GM19035 (cell line): ENCODE data around the gene SUSD2.
"Not testable (repeated sequence)": the region's sequence is repeated elsewhere in the genome, so short reads cannot be mapped to it uniquely, and the experiment has no call there.

Experiments used
- ATAC-seq: cut with Tn5 transposase; IDR thresholded peaks from one replicate; pipeline ENCODE4 v1.9.1; 2021; ENCODE audit not compliant: unreplicated experiment

The SUSD2 gene, protein sequence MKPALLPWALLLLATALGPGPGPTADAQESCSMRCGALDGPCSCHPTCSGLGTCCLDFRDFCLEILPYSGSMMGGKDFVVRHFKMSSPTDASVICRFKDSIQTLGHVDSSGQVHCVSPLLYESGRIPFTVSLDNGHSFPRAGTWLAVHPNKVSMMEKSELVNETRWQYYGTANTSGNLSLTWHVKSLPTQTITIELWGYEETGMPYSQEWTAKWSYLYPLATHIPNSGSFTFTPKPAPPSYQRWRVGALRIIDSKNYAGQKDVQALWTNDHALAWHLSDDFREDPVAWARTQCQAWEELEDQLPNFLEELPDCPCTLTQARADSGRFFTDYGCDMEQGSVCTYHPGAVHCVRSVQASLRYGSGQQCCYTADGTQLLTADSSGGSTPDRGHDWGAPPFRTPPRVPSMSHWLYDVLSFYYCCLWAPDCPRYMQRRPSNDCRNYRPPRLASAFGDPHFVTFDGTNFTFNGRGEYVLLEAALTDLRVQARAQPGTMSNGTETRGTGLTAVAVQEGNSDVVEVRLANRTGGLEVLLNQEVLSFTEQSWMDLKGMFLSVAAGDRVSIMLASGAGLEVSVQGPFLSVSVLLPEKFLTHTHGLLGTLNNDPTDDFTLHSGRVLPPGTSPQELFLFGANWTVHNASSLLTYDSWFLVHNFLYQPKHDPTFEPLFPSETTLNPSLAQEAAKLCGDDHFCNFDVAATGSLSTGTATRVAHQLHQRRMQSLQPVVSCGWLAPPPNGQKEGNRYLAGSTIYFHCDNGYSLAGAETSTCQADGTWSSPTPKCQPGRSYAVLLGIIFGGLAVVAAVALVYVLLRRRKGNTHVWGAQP

DNA sequence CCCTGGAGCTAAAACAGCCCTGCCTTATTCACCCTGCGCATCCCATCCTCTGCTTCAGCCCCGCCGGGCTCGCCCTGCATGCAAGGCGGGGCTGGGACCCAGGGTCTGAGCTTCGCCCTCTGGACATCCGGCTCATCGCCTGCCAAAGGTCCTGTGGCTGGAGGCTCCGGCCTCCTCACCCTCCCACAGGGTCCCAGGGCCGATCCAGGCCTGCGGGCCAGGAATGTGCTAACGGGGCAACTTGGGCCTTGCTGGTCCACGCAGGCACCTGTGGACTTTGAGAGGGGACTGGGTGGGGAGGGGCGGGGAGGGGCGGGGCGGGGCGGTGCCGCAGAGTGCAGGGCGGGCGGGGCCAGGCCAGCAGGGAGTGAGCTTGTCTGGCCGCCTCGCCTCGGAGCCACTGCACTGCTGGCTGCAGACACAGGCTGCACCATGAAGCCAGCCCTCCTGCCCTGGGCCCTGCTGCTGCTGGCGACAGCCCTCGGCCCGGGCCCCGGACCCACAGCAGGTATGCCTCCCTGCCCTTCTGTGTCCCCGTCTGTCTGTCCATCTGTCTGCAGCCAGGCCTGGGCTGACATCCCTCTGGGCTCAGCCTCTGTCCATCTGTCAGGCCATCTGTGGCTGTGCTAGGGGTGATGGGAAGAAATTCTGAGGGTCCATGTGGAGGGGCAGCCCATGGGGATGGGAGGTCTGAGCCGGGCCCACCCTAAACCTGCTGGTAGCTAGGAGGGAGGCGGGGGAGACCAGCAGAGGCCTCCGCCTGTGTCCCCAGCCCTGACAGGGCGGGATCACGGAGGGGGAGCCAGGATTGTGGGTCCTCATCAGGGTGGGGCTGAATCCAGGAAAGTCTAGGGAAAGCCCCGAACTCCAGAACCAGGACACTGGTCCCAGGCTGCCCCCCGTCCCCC, at the start of gene SUSD2:
Gene SUSD2 (plus strand): TSS at position 400 of the 908 bp plus-strand sequence. CDS start 33 bp downstream, at position 433.
- ATAC-seq, result no peak

DNA sequence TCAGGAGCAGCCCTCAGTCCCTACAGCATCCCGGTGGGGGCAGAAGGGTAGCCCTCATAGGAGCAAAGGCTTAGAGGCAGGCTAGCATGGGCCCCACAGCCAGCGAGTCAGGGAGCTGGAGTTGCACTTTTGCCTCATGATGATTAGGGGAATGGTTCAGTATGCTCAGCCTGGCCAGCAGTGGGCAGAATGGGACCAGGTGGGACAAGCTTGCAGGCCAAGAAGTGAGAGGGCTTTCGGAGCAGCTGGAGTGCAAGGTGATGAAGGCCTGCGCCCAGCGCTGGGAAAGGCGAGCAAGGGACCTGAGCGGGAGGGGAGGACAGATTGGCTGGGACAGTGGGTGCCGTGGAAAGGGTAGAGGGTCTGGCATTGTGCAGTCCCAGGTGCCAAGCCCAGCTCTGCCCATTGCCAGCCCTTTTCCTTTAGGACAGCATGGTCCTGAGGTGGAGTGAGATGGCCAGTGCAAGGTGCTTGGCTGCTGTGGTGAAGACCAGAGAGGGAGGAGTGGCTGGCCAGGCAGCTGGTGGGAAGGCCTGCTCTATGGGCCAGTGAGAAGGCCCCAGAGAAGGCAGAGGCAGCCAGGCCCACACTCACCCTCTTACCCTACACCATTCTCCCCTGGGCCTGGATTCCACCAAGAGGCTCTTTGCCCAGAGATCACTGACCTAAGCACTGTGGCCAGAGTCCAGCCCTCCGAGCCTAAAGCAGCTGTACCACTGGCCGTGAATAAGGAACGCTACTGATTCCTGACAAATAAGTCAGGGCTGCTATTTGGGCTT, 47.9 kb upstream of the SUSD2 start:
- ATAC-seq, result no peak

DNA sequence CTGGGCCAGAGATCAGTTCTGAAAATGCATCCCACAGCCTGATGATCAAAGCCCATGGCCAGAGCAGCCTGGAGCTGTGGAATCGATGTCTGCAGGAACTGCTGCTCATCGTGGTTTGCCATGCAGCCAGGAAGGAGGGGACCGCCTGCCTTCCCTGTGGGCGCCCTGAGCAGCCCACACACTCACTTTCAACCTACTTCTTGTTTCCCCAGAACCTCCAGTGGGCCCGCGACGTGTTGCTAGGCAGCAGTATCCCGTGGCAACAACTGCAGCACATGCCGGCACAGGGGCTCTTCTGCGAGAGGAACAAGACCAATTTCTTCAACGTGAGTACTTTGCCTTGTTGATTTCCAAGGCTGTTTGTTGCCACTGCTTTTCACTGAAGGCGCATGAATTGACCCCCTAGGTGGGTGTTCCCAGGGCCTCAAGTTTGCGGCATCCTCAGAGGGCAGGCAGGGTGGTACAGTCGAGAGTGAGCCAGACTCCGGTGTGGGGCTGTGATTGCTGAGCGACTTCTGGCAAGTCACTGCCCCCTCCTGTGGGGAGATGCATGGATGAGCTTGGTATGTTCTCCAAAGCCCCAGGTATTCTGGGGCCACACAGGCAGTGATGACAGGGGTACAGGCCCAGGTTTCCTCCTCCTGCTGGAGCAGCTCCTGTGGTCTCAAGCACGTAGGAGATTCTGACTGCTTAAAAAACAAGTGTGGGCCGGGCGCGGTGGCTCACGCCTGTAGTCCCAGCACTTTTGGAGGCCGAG, 47.0 kb upstream of the SUSD2 start:
- no peak for ATAC-seq

DNA sequence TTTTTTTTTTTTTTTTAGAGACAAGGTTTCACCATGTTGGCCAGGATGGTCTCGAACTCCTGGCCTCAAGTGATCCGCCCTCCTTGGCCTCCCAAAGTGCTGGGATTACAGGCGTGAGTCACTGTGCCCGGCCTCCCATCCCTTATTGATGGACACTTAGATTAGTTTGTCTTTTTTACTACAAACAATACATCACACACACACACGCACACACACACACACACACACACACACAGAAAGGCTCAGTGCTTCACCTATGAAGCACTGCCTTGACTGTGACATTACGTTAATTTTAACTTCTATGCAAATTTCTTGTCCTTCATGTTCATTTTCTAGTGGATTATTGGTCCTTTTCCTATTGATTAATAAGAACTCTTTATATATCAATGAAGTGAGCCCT, 44.8 kb upstream of the SUSD2 start:
- not testable (repeated sequence) for ATAC-seq

DNA sequence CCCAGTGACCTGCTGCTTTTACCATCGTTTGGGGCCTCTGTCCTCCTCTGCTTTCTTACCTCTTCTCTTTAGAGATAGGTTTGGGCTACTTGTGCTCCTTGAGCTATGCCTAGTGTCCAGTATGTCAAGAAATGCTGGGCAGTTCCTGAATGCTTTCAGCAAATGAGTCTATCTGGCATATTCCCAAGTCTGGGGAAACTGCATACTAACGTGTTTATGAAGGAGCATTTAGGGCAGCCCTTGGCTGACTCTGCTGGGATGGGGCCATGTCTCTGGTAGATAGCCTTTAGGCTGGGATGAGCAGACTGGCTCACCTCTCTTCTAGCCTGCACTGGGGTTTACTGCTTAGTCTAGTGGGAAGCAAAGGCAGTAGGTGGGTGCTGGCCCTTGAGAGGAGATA, 43.7 kb upstream of the SUSD2 start:
- no peak for ATAC-seq

DNA sequence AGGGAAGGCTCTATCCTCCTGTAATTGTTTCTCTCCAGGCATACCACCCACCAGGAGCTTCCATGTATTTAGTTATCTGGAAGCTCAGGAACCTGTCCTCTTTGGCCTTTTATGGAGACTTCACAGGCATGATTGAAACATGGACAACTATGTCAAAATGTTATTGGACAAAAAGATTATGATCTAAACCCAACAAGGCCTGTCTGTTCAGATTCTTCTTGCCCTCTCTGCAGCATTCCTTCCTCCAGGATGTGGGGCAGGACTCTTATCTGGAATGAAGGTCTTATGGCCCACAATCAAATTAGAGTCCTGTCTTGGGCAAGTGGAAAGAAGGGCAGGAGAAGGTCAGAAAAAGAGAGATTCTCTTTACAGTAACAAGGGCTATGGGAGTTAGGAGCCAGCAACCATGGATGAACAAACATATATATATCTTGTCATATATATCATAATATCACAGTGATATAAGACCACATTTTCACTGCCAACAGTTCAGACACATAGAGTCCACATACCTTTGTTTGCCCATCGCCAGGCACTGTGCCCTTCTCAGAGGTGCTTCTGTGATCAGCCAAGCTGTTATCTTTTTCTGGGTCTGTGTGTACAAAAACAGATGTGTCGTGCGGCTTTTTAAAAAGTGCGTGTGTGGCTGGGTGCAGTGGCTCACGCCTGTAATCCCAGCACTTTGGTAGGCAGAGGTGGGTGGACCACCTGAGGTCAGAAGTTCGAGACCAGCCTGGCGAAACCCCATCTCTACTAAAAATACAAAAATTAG, 42.5 kb upstream of the SUSD2 start:
- ATAC-seq, result no peak

DNA sequence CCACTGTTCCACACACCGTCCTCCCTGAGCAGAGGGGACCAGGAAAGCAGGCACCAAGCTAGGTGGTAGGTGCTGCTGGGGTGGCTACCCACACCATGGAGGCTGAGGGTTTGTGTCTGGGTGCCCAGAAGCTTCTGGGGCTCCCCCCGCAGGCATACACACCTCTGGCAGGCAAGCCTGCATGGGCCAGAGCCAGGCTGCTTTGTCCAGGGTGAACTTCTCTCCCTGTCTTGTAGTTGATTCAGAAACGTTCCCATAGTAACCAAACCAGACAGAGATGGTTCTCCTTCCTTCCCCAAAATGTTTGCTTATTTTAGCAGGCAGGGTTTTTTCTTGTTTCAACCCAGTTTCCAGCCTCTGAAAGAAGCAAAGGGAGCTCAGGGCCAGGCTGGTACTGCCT, 40.9 kb upstream of the SUSD2 start:
- ATAC-seq, result no peak

DNA sequence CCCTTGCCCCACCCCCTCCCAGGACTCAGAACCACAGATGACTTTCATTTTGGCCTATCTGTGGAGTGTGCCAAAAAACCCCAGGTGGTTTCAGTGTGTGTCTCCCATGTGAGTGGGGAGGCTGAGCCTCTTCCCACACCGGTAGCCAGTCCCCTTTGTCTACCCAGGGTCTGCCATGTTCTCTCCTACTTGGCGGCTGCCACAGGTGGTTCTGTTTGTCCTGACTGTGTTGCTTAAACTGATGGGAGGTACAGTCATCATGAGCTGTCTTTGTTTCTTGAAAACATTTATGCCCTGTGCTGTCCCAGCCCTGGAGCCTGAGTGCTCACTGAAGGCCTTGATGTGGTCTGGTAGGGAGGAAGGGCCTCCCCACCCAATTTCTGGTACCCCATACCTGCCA, 39.7 kb upstream of the SUSD2 start:
- ATAC-seq, result no peak

DNA sequence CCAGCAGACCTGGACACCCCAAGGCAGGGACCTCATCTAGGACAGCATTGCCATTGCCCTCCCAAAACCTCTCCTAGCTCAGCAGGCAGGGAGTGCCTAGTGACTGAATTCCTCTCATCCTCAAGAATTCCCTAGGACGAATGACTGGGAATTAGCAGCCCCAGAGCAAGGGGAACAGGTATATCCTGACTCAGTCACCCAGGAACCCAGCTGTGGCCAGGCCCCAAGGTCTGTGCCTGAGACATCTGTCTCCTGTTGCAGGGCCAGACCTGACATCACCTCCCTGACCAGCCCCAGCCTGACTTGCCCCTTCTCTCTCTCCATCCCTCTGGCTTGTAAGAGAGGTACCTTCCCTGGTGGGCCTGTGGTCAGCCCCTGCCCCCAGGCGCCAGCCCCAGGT, 39.0 kb upstream of the SUSD2 start:
- ATAC-seq, result no peak

DNA sequence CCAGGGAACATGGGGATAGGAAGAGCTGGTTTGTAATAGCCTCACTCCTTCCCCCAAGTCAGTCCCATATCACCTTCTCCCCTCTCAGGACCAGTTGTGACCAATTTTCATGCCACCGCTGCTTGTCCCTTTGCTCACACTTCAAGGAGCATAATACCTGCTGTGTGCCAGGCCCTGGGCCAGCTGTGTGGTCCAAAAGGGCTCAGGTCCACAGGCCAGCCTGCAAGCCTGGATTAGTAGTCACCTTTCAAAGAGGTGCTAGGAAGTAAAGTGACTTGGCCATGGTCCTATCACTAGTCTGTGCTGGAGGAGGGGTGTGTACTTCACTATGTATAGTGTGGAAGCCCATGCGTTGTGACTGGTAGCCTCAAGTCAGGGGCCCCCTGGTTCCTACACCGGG, 38.5 kb upstream of the SUSD2 start:
- ATAC-seq, result no peak

DNA sequence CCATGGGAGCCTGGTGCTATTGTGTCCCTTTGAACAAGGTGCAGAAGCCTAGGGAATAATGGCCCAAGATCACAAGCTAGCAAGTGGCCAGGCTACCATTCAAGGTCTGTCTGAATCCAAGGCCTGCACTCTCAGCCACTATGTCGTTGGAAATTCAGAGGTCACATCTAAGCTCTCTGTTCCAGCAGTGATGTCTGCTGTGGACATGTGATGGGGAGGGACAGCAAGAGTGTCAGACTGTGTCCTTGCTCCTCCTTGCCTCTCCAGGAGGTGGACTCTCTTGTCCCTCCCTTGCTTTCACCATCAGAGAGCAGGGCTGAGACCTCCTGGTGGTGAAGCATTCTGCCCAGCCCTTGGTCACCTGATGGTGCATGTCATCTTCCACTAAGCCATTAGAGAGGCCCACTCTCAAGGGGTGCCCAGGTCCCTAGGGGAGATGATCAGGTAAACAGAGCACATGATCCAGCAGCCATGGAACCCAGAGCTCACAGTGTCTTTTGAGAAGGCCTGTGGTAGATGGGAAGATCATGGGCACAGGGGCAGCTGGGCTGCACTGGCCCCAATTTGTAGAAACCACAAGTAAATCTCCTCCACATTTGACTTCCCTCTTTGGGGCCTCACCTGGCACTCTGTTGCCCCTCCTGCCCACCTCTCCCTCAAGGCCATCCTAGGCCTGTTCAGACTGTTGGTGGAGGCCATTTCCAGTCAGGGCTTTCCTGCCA, 37.1 kb upstream of the SUSD2 start:
- ATAC-seq, result no peak

DNA sequence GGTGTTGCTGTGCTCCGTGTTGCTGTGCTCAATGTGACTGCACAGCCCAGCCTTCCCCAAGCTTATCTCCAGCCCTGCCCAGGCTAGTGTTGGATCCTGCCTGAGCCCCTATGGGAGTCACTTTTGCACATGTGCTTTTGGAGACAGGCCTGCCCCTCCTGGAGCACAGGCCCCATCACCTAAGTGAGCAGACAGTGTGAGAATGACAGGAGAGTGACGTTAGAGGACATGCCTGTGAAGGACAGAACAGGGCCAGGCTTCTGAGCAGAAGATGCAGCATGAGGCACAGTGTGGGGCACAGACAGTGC, 36.6 kb upstream of the SUSD2 start:
- no peak for ATAC-seq

DNA sequence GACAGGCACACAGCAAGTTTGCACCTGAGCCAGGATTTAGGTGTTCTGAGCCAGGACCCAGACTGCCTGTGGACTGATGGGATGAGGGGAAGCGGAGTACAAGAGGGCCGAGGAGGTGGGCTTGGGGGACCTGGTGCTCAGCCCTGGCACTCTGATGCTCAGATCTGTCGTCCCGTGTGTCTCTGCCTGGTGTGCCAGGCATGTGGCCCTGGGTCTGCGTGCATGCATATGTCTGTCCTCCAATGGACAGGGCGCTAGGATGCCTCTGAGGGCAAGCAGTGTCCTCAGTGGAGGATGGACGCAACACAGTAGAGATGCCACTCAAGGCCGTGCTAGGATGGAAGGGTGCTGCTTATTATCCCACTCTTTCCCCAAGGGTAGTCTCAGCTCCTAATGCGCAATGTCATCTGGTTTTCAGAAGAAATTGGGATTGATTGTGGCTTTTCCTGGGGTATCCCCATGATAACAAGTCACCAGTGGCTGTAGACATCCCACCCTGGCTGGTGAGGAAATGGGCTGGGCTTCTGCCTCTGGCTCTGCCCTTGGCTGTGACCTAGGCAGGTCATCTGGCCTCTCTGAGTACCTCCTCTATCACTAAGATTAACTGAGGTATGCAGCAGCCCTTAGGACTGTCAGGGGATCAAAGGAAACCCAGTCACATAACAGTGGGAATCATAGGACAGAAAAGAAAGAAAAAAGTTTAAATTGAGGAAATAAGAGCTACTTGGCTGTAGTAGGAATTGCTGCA, 35.7 kb upstream of the SUSD2 start:
- ATAC-seq, result no peak

DNA sequence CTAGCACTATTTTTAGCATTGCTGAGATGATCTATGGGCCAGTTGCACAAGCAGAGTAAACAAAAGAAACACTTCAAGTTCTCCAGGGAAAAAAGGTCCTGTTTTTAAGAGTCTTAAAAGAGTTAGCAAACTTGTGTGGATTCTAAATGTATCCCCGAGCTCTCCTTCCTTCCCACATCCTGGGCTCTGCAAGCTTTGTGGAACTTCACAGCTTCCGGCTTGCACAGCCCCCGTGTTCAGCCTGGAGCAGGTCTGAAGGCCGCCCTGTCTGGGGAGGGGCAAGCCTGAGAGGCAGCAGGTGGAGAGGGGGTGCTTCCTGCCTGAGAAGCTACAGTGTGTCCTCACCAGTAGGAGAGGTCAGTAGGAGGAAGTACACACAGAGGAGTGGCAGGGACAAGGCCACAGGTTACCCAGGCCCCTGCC, 35.1 kb upstream of the SUSD2 start:
- ATAC-seq, result no peak

DNA sequence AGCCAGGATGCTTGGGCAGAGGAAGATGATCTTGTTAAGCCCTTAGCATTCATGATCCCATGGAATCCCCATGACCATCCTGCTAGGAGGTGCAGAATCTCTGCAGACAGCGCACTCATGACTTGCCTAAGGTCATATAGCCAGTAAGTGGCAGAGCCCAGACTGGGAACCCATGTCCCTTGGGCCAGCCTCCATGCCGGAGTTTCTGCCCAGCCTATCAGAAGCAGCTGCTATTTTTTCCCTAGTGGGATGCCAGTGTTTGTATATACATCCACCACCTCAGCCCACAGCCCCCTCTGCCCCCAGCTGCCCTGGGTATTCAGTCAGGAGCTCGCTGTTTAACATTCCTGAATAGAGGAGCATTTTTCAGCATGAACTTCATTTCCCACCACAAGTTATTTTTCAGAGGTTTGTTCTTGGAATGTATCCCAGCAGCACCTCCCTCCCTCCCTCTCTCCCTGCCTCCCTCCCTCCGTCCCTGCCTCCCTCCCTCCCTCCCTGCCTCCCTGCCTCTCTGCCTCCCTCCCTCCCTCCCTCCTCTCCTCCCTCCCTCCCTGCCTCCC, 34.4 kb upstream of the SUSD2 start:
- no peak for ATAC-seq

DNA sequence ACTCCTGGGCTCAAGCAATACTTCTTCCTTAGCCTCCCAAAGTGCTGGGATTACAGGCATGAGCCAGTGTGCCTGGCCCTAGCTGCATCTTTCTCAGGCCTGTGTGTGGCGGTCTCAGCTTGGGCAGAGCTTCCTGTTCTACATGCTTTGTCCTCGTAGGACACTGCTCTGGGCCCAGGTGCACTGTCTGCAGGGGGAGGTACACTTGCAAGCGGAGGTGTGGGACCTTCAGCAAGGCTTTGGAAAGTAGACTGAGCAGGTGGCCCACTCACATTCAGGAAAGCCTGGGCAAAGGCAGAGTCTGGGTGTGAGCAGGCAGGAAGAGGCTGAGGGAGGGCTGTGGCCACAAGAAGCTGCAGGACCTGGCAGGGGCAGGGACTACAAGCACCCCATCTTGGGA, 33.6 kb upstream of the SUSD2 start:
- no peak for ATAC-seq
